GM18867 (cell line): ENCODE data around the gene SPCS1.
A peak's percentile ranks its signal among the peaks of the same experiment; 100 is the strongest.
"Not testable (repeated sequence)": the region's sequence is repeated elsewhere in the genome, so short reads cannot be mapped to it uniquely, and the experiment has no call there.

Experiments
- ATAC-seq: cut with Tn5 transposase; IDR thresholded peaks from one replicate; pipeline ENCODE4 v1.9.1; 2021; ENCODE audit warnings: mild to moderate bottlenecking, moderate library complexity; ENCODE audit not compliant: unreplicated experiment

Gene SPCS1

DNA sequence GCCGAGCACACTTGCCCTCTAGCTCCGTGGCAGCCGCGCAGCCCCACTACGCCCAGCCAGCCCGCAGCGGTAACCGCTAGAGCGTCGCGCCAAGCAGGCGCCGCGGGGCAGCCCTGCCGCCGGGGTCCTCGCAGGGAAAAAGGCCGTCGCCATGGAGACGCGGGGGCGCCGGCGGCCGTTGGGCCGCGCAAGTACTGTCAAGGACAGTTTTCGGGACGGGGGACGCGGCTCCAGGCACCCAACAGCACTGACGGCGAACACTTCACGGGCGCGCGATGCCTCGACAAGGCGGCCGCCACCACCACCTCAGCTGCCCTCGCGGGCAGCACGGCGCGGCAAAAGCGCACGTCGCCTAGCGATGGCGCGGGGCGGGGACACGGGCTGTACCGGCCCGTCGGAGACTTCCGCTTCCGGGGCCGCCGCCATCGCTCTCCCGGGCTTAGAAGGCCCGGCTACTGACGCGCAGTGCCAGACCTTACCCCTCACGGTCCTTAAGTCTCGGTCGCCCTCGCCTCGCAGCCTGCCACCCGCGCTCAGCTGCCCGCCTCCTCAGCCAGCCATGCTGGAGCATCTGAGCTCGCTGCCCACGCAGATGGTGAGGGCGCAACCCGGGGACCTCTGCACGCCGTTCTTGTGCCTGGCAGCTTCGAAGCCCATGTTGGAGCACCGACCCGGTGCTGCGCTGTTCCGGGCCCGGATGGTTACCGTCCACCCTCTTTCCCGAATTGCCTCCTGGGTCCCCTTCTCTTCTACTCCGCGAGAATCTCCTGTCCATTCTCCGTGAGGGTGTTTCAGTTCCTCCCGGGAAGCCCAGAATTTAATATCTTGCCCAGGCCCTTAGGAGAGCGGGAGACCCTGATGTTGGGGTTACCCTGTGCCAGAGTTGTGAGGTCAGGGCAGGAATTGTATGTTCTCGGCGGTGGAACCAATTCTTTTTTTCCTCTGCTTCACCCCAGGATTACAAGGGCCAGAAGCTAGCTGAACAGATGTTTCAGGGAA lies at the start of gene SPCS1, which contains the start of gene GLT8D1:
Gene SPCS1 (plus strand): TSS at position 419 of the 999 bp plus-strand sequence. CDS start 141 bp downstream, at position 560.
Gene GLT8D1 (minus strand): TSS at position 104 of the 999 bp plus-strand sequence. CDS start 5,331 bp downstream, outside the sequence.
- ATAC-seq, result peak; percentile 77

DNA sequence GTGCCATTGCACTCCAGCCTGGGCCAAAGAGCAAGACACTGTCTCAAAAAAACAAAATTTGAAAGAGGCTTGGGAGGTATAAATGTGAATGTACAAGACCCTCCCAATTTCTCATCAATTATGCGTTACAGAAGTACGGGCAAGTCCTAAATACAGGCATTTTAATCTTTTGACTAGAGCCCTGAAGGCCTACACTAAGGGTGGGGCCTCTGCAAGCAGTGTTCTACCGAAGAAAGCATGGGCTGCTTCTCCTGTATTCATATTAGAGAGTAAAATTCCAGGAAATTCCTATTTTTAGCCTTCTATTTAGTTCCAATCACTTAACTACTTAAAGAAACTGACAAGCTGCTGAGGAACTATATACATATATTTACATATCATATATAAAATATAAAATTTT lies 45.9 kb upstream of the SPCS1 start:
- no peak for ATAC-seq

DNA sequence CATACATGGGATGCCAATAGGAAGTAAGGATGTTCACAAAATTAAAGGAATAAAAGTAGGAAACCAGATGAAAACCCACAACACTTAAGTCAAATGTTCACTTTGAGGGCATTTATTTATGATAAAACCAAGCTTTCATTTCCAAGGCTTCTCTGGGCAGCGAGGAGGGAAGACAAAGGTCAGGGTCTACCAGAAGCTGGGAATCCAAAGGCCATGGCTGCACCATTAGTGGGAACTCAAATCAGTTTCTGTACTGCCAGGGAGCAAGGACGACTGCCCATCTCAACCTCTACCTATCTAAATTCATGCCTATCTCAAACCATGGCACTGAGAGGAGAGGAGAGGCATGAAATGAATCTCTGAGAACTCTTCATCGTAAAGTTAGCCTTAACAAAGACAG lies 42.8 kb upstream of the SPCS1 start:
- ATAC-seq, result no peak

DNA sequence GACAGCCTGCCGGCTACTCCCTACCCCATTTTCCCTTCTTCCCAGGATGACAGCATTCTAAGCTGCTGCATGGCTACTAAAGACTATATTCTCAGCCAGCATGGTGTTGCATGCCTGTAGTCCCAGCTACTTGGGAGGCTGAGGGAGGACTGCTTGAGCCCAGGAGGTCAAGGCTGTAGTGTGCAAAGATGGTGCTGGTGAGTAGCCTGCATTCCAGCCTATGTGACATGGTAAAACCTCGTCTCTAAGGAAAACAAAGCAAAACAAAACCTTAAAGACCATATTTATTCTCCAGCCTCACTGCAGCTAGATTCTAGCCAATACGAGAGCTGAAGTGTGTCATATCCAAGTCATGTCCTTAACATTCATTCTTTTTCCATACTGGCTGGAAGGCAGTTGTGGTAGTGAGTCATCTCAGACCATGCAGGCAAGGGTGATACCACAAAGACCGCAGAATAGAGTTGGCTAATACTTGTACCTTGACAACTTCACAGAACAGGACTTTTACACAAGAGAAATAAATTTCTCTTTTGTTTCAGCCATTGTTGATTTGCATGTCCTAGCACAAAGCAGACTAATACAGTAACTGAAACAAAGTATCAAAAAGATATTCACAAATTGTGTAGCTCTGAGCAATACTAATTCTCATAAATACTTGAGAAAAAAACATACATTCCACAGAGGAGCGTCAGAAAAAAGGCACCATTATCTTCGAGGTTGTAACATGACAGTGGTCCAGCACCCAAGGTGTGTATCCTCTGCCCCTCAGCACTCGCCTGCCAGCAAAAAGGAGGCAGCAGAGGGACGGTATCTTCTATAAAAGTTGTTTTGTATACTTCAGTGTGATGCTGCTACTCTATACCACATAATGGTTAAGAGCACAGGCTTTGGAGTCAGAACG lies 35.0 kb upstream of the SPCS1 start:
- ATAC-seq, result peak; percentile 88

DNA sequence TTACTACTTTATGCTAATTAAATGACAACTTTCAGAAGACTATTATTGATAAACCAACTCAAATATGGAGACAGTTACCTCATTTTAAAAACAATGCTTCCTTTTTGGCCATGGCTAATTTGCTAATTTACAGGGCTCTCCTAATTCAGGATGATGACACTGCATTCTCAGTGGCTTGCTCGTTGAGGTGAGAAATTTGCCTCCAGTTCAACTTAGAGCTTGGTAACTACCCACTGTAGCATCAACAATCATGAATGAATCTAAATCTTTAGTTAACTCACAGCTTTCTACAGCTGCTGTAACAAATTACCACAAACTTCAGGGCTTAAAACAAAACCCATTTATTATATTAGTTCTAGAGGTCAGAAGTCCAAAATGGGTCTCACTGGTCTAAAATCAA lies 34.2 kb upstream of the SPCS1 start:
- ATAC-seq, result no peak

DNA sequence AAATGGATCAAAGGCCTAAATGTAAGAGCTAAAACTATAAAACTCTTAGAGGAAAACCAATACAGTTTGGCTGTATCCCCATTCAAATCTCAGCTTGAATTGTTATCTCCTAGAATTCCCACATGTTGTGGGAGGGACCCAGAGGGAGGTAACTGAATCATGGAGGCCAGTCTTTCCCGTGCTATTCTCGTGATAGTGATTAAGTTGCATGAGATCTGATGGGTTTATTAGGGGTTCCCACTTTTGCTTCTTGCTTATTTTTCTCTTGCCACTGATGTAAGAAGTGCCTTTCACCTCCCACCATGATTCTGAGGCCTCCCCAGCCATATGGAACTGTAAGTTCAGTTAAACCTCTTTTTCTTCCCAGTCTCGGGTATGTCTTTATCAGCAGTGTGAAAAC lies 29.7 kb upstream of the SPCS1 start:
- not testable (repeated sequence) for ATAC-seq

DNA sequence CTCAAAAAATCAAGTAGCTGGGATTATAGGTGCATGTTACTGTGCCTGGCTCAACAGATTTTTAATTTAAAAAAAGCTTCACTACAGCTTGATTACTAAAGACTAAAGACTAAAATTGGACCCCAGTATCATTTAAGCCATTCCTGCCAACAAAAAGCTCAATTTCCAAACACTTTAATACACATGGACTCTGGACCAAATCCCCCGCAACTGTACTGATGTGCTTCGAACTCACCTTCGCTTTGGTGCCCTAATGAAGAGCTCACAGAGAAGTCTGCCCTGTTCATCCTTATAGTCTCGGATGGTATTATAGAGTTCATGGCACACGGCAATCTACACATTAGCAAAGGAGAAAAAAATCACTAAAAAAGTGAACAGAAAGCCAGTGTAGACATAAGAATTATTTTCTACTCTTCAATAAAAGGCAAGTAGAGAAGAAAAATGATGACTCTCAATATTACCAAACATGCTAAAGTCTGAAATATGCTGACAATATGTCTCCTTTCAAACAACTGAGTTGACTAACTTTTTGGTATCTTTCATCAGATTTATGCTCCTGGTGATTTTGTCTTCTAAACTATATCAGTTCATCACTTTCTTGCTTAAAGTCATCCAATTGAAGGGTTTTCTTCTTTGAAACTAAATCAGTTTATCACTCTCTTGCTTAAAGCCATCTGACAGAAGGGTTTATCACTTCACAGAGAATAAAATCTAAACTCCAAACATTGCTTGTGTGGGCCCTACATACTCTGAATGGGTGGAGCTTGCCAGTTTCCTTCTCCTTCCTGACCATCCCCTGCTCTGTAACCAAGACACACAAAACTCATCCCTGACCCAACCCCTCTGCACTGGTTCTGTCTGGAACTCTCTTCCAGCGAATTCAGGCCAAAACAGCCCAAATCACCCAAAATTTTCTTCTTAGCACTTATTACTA lies 27.4 kb upstream of the SPCS1 start:
- no peak for ATAC-seq

DNA sequence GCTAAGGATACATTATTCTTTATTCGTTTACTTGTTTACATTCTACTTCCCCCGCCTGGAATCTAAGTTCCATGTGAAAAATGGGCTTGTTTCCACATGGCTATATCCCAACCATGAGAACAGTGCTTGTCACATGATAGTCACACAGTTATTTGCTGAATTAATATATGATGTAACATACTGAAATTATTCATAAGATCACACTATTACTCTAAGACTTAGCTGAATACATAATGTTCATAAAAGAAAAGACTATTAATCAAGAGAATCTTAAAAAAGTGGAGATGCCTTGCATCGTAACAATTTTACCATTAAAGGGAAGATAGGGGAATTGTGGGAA lies 26.7 kb upstream of the SPCS1 start:
- ATAC-seq, result no peak

DNA sequence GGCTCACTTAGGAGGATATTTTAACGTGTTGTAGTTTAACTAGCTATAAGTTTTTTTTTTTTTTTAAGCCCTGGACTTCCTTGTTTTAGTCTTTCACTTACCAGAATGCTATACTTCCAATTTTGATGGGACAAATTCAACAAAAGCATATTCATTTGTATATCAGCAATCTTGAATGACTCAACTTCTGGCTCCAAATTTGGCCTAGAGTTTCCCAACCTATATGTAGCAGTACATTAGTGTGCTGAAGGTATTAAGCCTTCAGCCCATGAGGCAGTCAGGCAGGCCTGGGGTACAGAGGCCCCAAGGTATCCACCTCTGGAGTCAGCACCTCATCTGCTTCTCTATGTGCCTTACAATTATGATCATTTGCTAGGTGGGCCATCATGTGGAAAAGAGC lies 26.1 kb upstream of the SPCS1 start:
- no peak for ATAC-seq

DNA sequence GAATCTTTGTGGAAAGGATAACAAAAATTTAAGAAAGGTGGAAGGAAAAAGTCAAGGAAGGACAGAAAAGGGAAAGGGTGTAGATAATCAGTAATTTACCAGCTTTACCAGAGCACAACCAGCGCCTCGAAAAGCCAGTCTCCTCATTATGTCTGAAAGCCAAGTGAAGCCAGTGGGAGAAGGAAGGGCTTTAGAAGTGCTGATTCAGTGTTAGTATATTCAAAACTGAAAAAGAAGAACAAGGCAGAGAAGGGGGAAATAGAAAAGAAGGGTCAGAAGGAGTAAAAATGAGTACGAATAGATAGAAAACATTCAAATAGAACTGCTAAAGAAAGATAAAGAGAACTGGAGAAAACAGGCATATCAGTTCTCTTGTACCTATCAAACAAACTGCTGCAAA lies 24.3 kb upstream of the SPCS1 start:
- ATAC-seq, result no peak

DNA sequence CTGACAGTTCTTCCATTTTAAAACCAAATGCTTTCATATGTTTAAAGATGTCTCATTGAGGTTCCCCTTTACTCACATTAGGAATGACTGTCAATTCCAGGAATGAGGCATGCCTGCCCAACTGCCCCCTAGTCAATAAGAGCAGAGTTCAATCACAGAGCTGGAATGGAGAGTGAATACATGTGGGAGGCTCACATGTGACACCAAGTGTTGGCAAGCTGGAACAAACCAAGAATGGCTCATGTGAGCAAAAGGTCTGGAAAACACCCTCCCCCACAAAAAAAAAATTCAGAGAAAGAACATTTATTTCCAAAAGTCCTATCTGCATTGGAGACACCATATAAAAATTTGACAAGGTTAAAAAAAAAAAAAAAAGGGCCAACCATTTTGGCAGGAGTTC lies 23.9 kb upstream of the SPCS1 start:
- ATAC-seq, result no peak

DNA sequence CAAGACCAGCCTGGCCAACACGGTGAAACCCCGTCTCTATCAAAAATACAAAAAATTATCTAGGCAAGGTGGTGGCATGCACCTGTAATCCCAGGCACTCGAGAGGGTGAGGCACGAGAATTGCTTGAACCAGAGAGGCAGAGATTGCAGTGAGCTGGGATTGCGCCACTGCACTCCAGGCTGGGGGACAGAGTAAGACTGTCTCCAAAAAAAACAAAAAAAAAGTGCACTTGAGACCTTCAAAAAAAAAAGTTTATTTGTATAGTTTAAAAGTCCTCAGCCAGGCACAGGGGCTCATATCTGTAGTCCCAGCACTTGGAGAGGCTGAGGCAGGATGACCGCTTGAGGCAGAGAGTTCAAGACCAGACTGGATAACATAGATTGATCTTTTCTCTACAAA lies 22.3 kb upstream of the SPCS1 start:
- ATAC-seq, result no peak

DNA sequence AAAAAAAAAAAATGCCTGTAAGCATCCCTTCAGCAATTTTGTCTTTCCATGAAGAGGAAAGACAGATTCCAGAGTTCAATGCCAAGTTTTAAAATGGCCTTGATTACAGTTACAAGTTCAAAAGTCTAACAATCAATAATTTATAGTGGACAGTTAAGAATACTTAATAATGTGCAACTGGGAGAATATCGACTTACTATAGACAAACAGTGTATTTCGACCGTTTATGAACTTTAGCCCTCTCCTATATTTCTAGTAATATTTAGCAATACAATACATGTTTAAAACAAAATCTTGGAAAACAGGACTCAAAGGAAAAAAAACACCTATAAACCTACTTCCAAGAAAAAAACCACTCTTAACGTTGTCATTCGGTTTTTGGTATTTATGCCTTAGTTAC lies 21.7 kb upstream of the SPCS1 start:
- ATAC-seq, result no peak

DNA sequence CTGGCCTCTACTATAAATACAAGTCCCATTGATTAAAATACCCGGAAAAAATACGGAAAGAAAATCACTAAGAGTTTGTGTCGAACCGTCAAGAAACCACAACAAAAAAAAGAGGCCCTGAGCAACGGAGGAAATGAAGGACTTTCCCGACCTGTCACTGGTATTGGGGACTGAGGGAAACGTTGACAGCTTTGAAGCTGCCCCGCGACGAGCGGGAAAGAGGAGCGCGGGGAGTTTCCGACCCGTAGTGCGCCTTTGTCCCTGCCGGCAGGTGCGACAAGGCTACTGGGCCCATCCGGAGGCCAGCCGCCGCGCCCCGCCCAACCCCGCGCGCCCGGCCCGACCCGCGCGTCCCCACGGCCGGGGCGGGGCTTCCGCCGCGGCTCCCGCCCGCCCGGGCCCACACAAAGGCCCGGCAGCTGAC lies 20.6 kb upstream of the SPCS1 start:
- ATAC-seq, result peak; percentile 75

DNA sequence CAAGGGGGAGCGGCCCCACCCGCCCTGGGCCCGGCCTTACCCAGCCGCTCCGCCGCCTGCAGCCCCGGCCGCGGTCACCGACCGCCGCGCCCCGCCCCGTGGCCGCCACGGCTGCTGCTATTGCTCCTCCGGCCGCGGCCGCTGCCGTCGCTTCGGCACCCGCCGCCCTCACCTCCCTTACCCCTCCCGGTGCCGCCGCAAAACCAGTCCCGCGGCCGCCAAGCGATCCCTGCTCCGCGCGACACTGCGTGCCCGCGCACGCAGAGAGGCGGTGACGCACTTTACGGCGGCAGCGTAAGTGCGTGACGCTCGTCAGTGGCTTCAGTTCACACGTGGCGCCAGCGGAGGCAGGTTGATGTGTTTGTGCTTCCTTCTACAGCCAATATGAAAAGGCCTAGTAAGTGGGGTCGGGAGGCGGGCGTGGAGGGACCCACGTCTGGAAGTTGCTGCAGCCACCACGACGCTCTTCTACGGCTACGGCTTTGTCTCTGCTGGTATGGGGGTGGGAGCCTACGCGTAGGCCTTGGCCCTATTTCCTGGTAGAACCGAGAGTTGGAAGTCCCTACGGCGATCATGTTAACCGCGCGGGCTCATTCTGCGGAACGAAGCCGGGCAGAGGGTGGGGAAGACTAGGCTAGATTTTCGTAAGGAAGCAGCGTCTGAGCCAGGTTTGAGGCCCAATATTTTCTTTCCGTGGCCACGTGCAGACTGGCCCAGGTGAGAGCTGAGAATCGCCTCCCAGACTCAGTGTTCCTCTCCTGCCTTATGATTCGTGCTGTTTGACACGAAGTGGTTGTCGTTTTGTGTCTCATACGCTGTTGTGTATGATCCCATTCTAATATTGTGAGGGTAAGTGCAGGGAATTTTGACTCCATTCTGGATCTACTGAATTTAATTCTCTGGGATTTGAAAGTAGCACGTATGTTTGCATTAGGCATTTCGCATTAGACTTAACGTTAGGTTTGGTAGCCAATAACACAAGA lies 19.9 kb upstream of the SPCS1 start, which contains the start of the genes GNL3 and PBRM1:
Gene GNL3 (plus strand): TSS at position 324 of the 983 bp plus-strand sequence. CDS start 61 bp downstream, at position 385.
Gene PBRM1 (minus strand): TSS at position 205 of the 983 bp plus-strand sequence.
- peak; percentile 65 for ATAC-seq

DNA sequence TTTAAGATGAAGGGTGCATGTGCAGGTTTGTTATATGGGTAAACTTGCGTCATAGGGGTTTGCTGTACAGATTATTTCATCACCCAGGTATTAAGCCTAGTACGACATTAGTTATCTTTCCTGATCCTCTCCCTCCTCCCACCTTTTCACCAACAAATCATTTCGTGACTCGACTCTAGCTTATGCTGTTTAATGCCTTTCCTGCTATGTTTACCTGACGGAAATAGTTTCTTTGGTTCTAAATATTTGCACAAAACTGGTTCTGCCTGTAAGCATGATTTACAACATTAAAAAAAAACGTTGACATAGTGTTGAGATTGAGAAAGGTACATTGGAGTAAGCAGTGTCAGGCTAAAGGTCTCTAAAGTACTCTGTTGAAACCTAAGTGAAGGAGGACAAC lies 17.6 kb upstream of the SPCS1 start:
- no peak for ATAC-seq

DNA sequence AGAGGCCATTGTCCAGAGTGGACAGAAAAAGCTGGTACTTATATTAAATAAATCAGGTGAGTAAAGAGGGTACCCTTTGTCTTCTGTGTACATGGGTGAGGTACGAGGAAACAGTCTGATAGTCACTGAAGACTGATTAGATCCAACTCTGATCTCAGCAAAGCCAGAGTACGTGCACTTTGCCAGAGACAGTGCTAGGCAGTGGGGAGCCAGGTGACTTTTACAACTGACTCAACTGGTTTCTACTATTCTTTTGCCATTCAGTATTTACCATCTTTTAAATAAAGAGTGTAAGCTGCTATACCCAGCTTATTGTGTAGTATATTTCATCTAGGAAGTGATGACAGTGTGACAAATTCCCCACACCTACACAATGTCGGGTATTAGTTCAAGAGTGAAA lies 16.8 kb upstream of the SPCS1 start:
- no peak for ATAC-seq

DNA sequence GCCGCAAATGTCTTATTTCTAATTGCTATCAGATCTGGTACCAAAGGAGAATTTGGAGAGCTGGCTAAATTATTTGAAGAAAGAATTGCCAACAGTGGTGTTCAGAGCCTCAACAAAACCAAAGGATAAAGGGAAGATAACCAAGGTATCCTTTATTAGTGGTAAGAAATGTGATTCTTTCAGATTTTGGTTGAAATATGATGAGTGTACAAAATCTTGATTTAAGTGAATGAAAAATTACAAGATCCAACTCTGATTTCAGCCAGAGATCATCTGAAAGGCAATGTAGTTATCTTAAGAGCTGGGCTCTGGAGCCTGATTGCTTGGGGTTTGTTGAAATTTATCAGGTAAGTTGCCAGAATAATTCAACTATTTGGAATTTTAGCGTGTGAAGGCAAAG lies 15.3 kb upstream of the SPCS1 start:
- ATAC-seq, result no peak

DNA sequence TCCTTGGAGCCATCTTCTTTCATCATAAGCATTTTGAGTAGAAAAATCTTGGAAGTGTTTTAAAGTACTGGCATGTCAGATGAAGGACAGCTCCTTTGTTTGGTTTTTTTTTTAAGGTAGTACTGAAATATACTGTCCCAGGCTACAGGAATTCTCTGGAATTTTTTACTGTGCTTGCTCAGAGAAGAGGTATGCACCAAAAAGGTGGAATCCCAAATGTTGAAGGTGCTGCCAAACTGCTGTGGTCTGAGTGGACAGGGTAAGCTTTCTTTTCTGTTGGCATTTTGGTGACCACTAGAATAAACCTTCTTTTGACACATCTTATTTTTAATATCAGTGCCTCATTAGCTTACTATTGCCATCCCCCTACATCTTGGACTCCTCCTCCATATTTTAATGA lies 12.8 kb upstream of the SPCS1 start:
- ATAC-seq, result no peak
